CD4-positive, alpha-beta T cell (primary cell): Measurements from ENCODE around the gene PCARE. TPM values are rescaled to one million over a fixed set of nuclear protein-coding genes. Genes with fewer than 3 reads are reported as not detected.

Source experiments
- ATAC-seq: fragments of 200-7000 bp; cut with Tn5 transposase; one replicate; pipeline ENCODE4 v1.10.0; 2022; ENCODE audit warnings: mild to moderate bottlenecking; ENCODE audit not compliant: poor library complexity
- CTCF ChIA-PET: fragments of 350-600 bp; sonication (Branson Sonifier 250); formaldehyde crosslinking; loops from one replicate; lab custom pipeline; 2021; ENCODE audit warnings: antibody characterized with exemption, inconsistent platforms; lab: Charles Lee
- POLR2A ChIA-PET: fragments of 350-600 bp; sonication (Branson Sonifier 250); formaldehyde crosslinking; loops from one replicate; lab custom pipeline; 2021; ENCODE audit warnings: antibody characterized with exemption, inconsistent platforms; lab: Charles Lee
- DNase-seq, 14 experiments: peaks; one replicate each; pipeline ENCODE4 v3.0.0-alpha.2; 2013 to 2020; ENCODE audit warnings: mixed read lengths in 2 of 14
- H3K27ac ChIP-seq, 2 donors: one replicate each; pipeline versions ENCODE4 v1.5.1 to v1.7.0; 2013; ENCODE audit warnings: low read length in 2 of 2, low read depth in 1 of 2, mild to moderate bottlenecking in 1 of 2
- H3K27me3 ChIP-seq, 2 experiments: 1 replicate in 1 of 2; 2 replicates in 1 of 2; pipeline versions ENCODE4 v1.6.1 to v1.7.0; 2013; ENCODE audit warnings: low read length in 2 of 2, control low read depth in 1 of 2, mild to moderate bottlenecking in 1 of 2, moderate library complexity in 1 of 2; ENCODE audit not compliant: insufficient read depth in 2 of 2, control insufficient read depth in 1 of 2
- H3K36me3 ChIP-seq: one replicate; pipeline ENCODE4 v1.6.1; 2013; ENCODE audit warnings: low read length, control low read depth; ENCODE audit not compliant: insufficient read depth
- H3K4me1 ChIP-seq: one replicate; pipeline ENCODE4 v1.6.1; 2013; ENCODE audit warnings: low read length, control low read depth; ENCODE audit not compliant: insufficient read depth
- H3K4me3 ChIP-seq: one replicate; pipeline ENCODE4 v1.5.1; 2013; ENCODE audit warnings: mild to moderate bottlenecking, low read length, moderate library complexity
- H3K9me3 ChIP-seq, 2 experiments: 1 replicate in 1 of 2; 2 replicates in 1 of 2; pipeline versions ENCODE4 v1.6.1 to v1.7.0; 2013; ENCODE audit warnings: low read length in 2 of 2, mild to moderate bottlenecking in 2 of 2, control low read depth in 1 of 2, moderate library complexity in 1 of 2; ENCODE audit not compliant: control insufficient read depth in 1 of 2, insufficient read depth in 1 of 2
- H3K27ac Mint-ChIP-seq: one replicate; pipeline ENCODE4 v1.8.0; 2020; ENCODE audit warnings: mixed read lengths
- H3K27me3 Mint-ChIP-seq: one replicate; pipeline ENCODE4 v1.8.0; 2021; ENCODE audit warnings: mixed read lengths
- H3K36me3 Mint-ChIP-seq: one replicate; pipeline ENCODE4 v1.8.0; 2021; ENCODE audit warnings: low read depth, mixed read lengths
- H3K4me1 Mint-ChIP-seq: one replicate; pipeline ENCODE4 v1.8.0; 2021; ENCODE audit warnings: low read depth, mixed read lengths
- H3K4me3 Mint-ChIP-seq: one replicate; pipeline ENCODE4 v1.8.0; 2020; ENCODE audit warnings: mild to moderate bottlenecking, mixed read lengths
- H3K9me3 Mint-ChIP-seq: one replicate; pipeline ENCODE4 v1.8.0; 2020; ENCODE audit warnings: mixed read lengths
- intact Hi-C, 2 experiments: fragments of 100-400 bp; cut with DNase I in 1 of 2; cut with micrococcal nuclease in 1 of 2; formaldehyde crosslinking; loops; one replicate each; pipeline versions ENCODE4 v1.15.1 to v1.9.0; 2023 to 2025; cut with DNase I, micrococcal nuclease
- total RNA-seq, 174 experiments: library from RNA in 2 of 174; stranded (reverse) in 2 of 174; gene quantifications; one replicate each; pipeline ENCODE4 v1.2.3 and lab custom pipeline; 2021 to 2026
- TF ChIP-seq, protein P1 (sequence below): fragments of 200-600 bp; IDR thresholded peaks from one replicate; pipeline ENCODE4 v1.8.0; 2022; ENCODE audit warnings: antibody characterized with exemption, mild to moderate bottlenecking

The PCARE gene
- total RNA-seq, 2 experiments from 2014 or later, result not detected

- Histone ChIP-seq H3K9me3 (no peaks in the 10 kb centered on the region), H3K4me1 (peaks cover 21% of the 10 kb centered on the region), H3K36me3 (peaks cover 4% of the 10 kb centered on the region), H3K27me3 (no peaks in the 10 kb centered on the region), H3K4me3 (no peak overlapping the region), H3K27ac (no peak overlapping the region)
- ChIA-PET CTCF (interaction anchor here (0.7 to 1.7 kb wide), 2 partner anchors 20 to 32 kb away, joined by 3 to 4 read pairs; no protein-coding TSS in a partner anchor), POLR2A (interaction anchor here (0.8 kb wide), 1 partner anchor 23 kb away, joined by 3 read pairs; no protein-coding TSS in a partner anchor)
- H3K4me3 Mint-ChIP-seq, result no peak overlapping the region
- no peaks in the 10 kb centered on the region for H3K27me3 Mint-ChIP-seq
- DNase-seq (no peak), ATAC-seq (no peak)
- H3K27ac Mint-ChIP-seq, result no peak overlapping the region
- TF ChIP-seq, protein P1, sequence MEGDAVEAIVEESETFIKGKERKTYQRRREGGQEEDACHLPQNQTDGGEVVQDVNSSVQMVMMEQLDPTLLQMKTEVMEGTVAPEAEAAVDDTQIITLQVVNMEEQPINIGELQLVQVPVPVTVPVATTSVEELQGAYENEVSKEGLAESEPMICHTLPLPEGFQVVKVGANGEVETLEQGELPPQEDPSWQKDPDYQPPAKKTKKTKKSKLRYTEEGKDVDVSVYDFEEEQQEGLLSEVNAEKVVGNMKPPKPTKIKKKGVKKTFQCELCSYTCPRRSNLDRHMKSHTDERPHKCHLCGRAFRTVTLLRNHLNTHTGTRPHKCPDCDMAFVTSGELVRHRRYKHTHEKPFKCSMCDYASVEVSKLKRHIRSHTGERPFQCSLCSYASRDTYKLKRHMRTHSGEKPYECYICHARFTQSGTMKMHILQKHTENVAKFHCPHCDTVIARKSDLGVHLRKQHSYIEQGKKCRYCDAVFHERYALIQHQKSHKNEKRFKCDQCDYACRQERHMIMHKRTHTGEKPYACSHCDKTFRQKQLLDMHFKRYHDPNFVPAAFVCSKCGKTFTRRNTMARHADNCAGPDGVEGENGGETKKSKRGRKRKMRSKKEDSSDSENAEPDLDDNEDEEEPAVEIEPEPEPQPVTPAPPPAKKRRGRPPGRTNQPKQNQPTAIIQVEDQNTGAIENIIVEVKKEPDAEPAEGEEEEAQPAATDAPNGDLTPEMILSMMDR, result no peak
- no peaks in the 10 kb centered on the region for H3K9me3 Mint-ChIP-seq
- intact Hi-C loops, result no loop called here
- no peaks in the 10 kb centered on the region for H3K36me3 Mint-ChIP-seq
- peaks cover 29% of the 10 kb centered on the region for H3K4me1 Mint-ChIP-seq
Measured at GRCh38 chr2:29035016-29035745, 39.1 kb downstream of the PCARE start.

GRCh38 chr2:29033656-29034055 is 40.7 kb downstream of the PCARE start:
- Histone ChIP-seq H3K4me1 (peaks cover 21% of the 10 kb centered on the region), H3K4me3 (no peak overlapping the region), H3K27me3 (no peaks in the 10 kb centered on the region), H3K27ac (no peak overlapping the region), H3K9me3 (no peaks in the 10 kb centered on the region), H3K36me3 (peaks cover 4% of the 10 kb centered on the region)
- no peak for DNase-seq
- Mint-ChIP-seq H3K4me3 (no peak overlapping the region), H3K9me3 (no peaks in the 10 kb centered on the region), H3K36me3 (no peaks in the 10 kb centered on the region), H3K27me3 (no peaks in the 10 kb centered on the region), H3K27ac (no peak overlapping the region), H3K4me1 (peaks cover 29% of the 10 kb centered on the region)
- ChIA-PET POLR2A (interaction anchor here (0.9 to 1.0 kb wide), 2 partner anchors 18 to 22 kb away, joined by 3 to 4 read pairs; no protein-coding TSS in a partner anchor), CTCF (no interaction called here)
- no peak for ATAC-seq
- intact Hi-C loops, result no loop called here
- TF ChIP-seq, protein P1, result no peak

DNA sequence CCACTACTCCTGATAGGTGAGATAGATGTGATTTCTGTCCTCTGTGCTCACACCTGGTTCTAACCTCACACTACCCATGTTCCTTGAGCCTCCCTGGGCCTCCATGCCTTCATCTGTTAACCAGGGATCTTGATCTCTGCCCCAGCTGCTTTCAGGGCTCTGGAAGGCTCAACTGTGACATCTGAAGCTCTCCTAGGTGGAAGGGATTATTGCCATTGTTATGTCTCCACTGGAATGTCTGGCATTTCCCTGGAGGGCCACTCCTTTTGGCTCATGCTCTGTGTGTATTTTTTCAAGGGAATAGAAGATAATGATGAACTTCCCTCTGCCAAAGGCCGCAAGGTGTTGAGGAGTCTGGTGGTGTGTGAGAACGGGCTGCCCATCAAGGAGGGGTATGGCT is 41.2 kb downstream of the PCARE start:
- Histone ChIP-seq H3K4me3 (no peak overlapping the region), H3K4me1 (peaks cover 21% of the 10 kb centered on the region), H3K27ac (no peak overlapping the region), H3K27me3 (no peaks in the 10 kb centered on the region), H3K36me3 (peaks cover 4% of the 10 kb centered on the region), H3K9me3 (no peaks in the 10 kb centered on the region)
- H3K27ac Mint-ChIP-seq, result no peak overlapping the region
- peaks cover 29% of the 10 kb centered on the region for H3K4me1 Mint-ChIP-seq
- ChIA-PET CTCF (interaction anchor here (1.3 kb wide), 1 partner anchor 18 kb away, joined by 5 read pairs; no protein-coding TSS in a partner anchor), POLR2A (no interaction called here)
- no peaks in the 10 kb centered on the region for H3K36me3 Mint-ChIP-seq
- no peak for DNase-seq
- intact Hi-C loops, result no loop called here
- ATAC-seq, result no peak
- no peaks in the 10 kb centered on the region for H3K9me3 Mint-ChIP-seq
- H3K27me3 Mint-ChIP-seq, result no peaks in the 10 kb centered on the region
- TF ChIP-seq, protein P1, result no peak
- H3K4me3 Mint-ChIP-seq, result no peak overlapping the region
